Left ventricle myocardium superior (tissue), 1 donor: ENCODE data around the gene DPH1. TPM values are rescaled to one million over a fixed set of nuclear protein-coding genes. Genes with fewer than 3 reads are reported as not detected.
A peak's percentile ranks its signal among the peaks of the same experiment; 100 is the strongest.

Source experiments
- ATAC-seq: fragments of 200-7000 bp; cut with Tn5 transposase; one replicate; pipeline ENCODE4 v1.9.1; 2020; ENCODE audit warnings: mild to moderate bottlenecking, moderate library complexity
- DNase-seq: peaks from one replicate; pipeline ENCODE4 v3.0.0-alpha.2; 2020
- intact Hi-C: fragments of 100-400 bp; cut with micrococcal nuclease; formaldehyde crosslinking; loops from one replicate; pipeline ENCODE4 v1.11.0; 2022
- total RNA-seq: library from RNA; stranded (reverse); fragmentation: NEBNext Ultra II Directional; extraction: Animal tissue kit (Norgen Biotek cat#: 25700); gene quantifications from one replicate; pipeline ENCODE4 v1.2.1, GENCODE V29; 2021
- donor health status: DM: no; HTN: yes; CAD: no; lungs with severe emphysema.

Gene DPH1
- total RNA-seq, 1 donor from 2014 or later, result 28.9 TPM

- no peak for ATAC-seq
- intact Hi-C loops, result no loop called here
- DNase-seq, result peak; percentile 56
Observed at GRCh38 chr17:2057760-2058585, 28.0 kb downstream of the DPH1 start.

GRCh38 chr17:2058586-2059546, 28.9 kb downstream of the DPH1 start:
- peak; percentile 90 for DNase-seq
- intact Hi-C loops, result no loop called here
- ATAC-seq, result peak; percentile 34

GRCh38 chr17:2059547-2060384, 29.8 kb downstream of the DPH1 start:
- ATAC-seq (no peak), DNase-seq (no peak)
- intact Hi-C loops, result no loop called here

GRCh38 chr17:2060385-2060658, 30.4 kb downstream of the DPH1 start:
- DNase-seq (no peak), ATAC-seq (no peak)
- intact Hi-C loops, result no loop called here

- ATAC-seq, result peak; percentile 12
- intact Hi-C loops, result no loop called here
- peak; percentile 55 for DNase-seq
Observed at GRCh38 chr17:2060681-2061440, 30.9 kb downstream of the DPH1 start.

- intact Hi-C loops, result no loop called here
- ATAC-seq, result no peak
- no peak for DNase-seq
Observed at GRCh38 chr17:2061441-2061958, 31.5 kb downstream of the DPH1 start.

GRCh38 chr17:2062571-2063183, 32.7 kb downstream of the DPH1 start:
- ATAC-seq (peak; percentile 1), DNase-seq (peak; percentile 47)
- intact Hi-C loops, result no loop called here

- intact Hi-C loops, result no loop called here
- DNase-seq (peak; percentile 62), ATAC-seq (peak; percentile 4)
Observed at GRCh38 chr17:2063261-2064146, 33.6 kb downstream of the DPH1 start.

GRCh38 chr17:2064147-2064489, 34.2 kb downstream of the DPH1 start:
- DNase-seq, result peak; percentile 17
- intact Hi-C loops, result no loop called here
- no peak for ATAC-seq

GRCh38 chr17:2064520-2064971, 34.6 kb downstream of the DPH1 start:
- ATAC-seq, result no peak
- intact Hi-C loops, result no loop called here
- peak; percentile 32 for DNase-seq

GRCh38 chr17:2064980-2065785, 35.2 kb downstream of the DPH1 start:
- intact Hi-C loops, result no loop called here
- DNase-seq (peak; percentile 75), ATAC-seq (peak; percentile 17)

- intact Hi-C loops, result no loop called here
- ATAC-seq (no peak), DNase-seq (peak; percentile 26)
Observed at GRCh38 chr17:2065949-2066400, 36.0 kb downstream of the DPH1 start.

GRCh38 chr17:2067048-2067561, 37.2 kb downstream of the DPH1 start:
- ATAC-seq (peak; percentile 1), DNase-seq (peak; percentile 27)
- intact Hi-C loops, result no loop called here

GRCh38 chr17:2067608-2068024, 37.7 kb downstream of the DPH1 start:
- DNase-seq, result no peak
- ATAC-seq, result peak; percentile 13
- intact Hi-C loops, result no loop called here

GRCh38 chr17:2068031-2068518, 38.1 kb downstream of the DPH1 start:
- DNase-seq (no peak), ATAC-seq (no peak)
- intact Hi-C loops, result no loop called here

GRCh38 chr17:2068519-2069051, 38.6 kb downstream of the DPH1 start:
- DNase-seq (peak; percentile 26), ATAC-seq (no peak)
- intact Hi-C loops, result no loop called here
